HCT116 (cell line): ENCODE results near the gene ALDH3B1. TPM values are rescaled to one million over a fixed set of nuclear protein-coding genes. Genes with fewer than 3 reads are reported as not detected.
A peak's percentile ranks its signal among the peaks of the same experiment; 100 is the strongest.

Source experiments
- ATAC-seq: fragments of 200-7000 bp; cut with Tn5 transposase; 2 replicates; pipeline ENCODE4 v1.9.1; 2020; ENCODE audit warnings: mild to moderate bottlenecking, moderate library complexity
- BruUV-seq: library from RNA; stranded (reverse); fragments of 400-500 nt; replicated peaks from 2 replicates; lab custom pipeline; 2021; lab: Mats Ljungman, UMichigan
- CTCF ChIA-PET: fragments of 300-600 bp; sonication (Branson Sonifier 250); formaldehyde crosslinking; loops from one replicate; lab custom pipeline; 2021; ENCODE audit warnings: antibody characterized with exemption; lab: Charles Lee
- POLR2A ChIA-PET: fragments of 300-600, 350-600 bp; sonication (Branson Sonifier 250); formaldehyde crosslinking; loops from one replicate; lab custom pipeline; 2021; ENCODE audit warnings: antibody characterized with exemption; lab: Charles Lee
- RAD21 ChIA-PET, 2 experiments: fragments of 300-600 bp; sonication (Branson Sonifier 250); formaldehyde crosslinking; loops; one replicate each; lab custom pipeline; 2023; ENCODE audit warnings: low total read pairs in 2 of 2; ENCODE audit not compliant: uncharacterized antibody in 2 of 2, unreplicated experiment in 2 of 2, low non-redundant PET in 1 of 2; lab: Charles Lee
- DNase-seq: peaks from one replicate; pipeline ENCODE4 v3.0.0-alpha.2; 2010; ENCODE audit warnings: low read depth, low spot score
- H2AFZ ChIP-seq: fragments of 200-600 bp; shearing (Covaris generic), sonication (generic); 2 replicates; pipeline ENCODE4 v1.6.1; 2017; ENCODE audit warnings: low read depth, mixed run types, mixed read lengths, antibody characterized with exemption, low read length; ENCODE audit not compliant: poor library complexity, severe bottlenecking
- H3K27ac ChIP-seq: 2 replicates; pipeline ENCODE4 v1.5.1; 2012; ENCODE audit warnings: low read depth, low read length
- H3K27me3 ChIP-seq: fragments of 200-600 bp; sonication (generic); 2 replicates; pipeline ENCODE4 v1.6.1; 2016; ENCODE audit warnings: mixed run types, low read length, mixed read lengths; ENCODE audit not compliant: insufficient read depth
- H3K36me3 ChIP-seq, 2 experiments: fragments of 200-500 bp in 1 of 2; fragments of 200-600 bp in 1 of 2; sonication (Bioruptor generic) in 1 of 2; sonication (generic) in 1 of 2; 2 replicates each; pipeline versions ENCODE4 v1.5.1 to v1.6.1; 2014 to 2016; ENCODE audit warnings: low read length in 2 of 2, inconsistent platforms in 1 of 2, mixed read lengths in 1 of 2, mixed run types in 1 of 2; ENCODE audit not compliant: insufficient read depth in 2 of 2, control insufficient read depth in 1 of 2
- H3K4me1 ChIP-seq, 2 experiments: fragments of 200-600 bp in 1 of 2; sonication (generic) in 1 of 2; 2 replicates each; pipeline versions ENCODE4 v1.5.1 to v1.6.1; 2012 to 2017; ENCODE audit warnings: low read length in 2 of 2, inconsistent platforms in 1 of 2, mild to moderate bottlenecking in 1 of 2, mixed read lengths in 1 of 2, mixed run types in 1 of 2, moderate library complexity in 1 of 2; ENCODE audit not compliant: insufficient read depth in 2 of 2, control insufficient read depth in 1 of 2
- H3K4me2 ChIP-seq: fragments of 200-600 bp; sonication (generic); 2 replicates; pipeline ENCODE4 v1.6.1; 2017; ENCODE audit warnings: mixed run types, low read length, mixed read lengths
- H3K4me3 ChIP-seq, 2 experiments: fragments of 200-600 bp in 1 of 2; sonication (generic) in 1 of 2; replicated peaks in 1 of 2; 2 replicates each; pipeline ENCODE4 v1.5.1; 2011 to 2016; ENCODE audit warnings: low read length in 2 of 2, control low read depth in 1 of 2, low read depth in 1 of 2, mild to moderate bottlenecking in 1 of 2, mixed read lengths in 1 of 2, mixed run types in 1 of 2
- H3K79me2 ChIP-seq: fragments of 200-600 bp; sonication (generic); 2 replicates; pipeline ENCODE4 v1.6.1; 2017; ENCODE audit warnings: mild to moderate bottlenecking, mixed run types, low read length, moderate library complexity, mixed read lengths; ENCODE audit not compliant: insufficient read depth
- H3K9ac ChIP-seq: fragments of 200-600 bp; sonication (generic); 2 replicates; pipeline ENCODE4 v1.6.1; 2016; ENCODE audit warnings: low read length, mixed read lengths
- H3K9me2 ChIP-seq: fragments of 200-600 bp; sonication (generic), shearing (Covaris generic); 2 replicates; pipeline ENCODE4 v1.6.1; 2017; ENCODE audit warnings: mixed run types, mild to moderate bottlenecking, moderate library complexity; ENCODE audit not compliant: insufficient read depth
- H3K9me3 ChIP-seq, 2 experiments: fragments of 200-500 bp in 1 of 2; fragments of 200-600 bp in 1 of 2; sonication (Bioruptor generic) in 1 of 2; sonication (generic) in 1 of 2; 2 replicates each; pipeline ENCODE4 v1.6.1; 2014 to 2017; ENCODE audit warnings: low read length in 2 of 2, mixed read lengths in 2 of 2, inconsistent platforms in 1 of 2, low read depth in 1 of 2, mild to moderate bottlenecking in 1 of 2, mixed run types in 1 of 2, moderate library complexity in 1 of 2; ENCODE audit not compliant: control insufficient read depth in 1 of 2, insufficient read depth in 1 of 2
- H4K20me1 ChIP-seq: fragments of 200-600 bp; sonication (generic), shearing (Covaris generic); 2 replicates; pipeline ENCODE4 v1.6.1; 2017; ENCODE audit warnings: mixed run types, mild to moderate bottlenecking, moderate library complexity; ENCODE audit not compliant: insufficient read depth
- CBX3 ChIP-seq: IDR thresholded peaks from 2 replicates; pipeline ENCODE4 v1.6.1; 2012; ENCODE audit warnings: low read depth
- CEBPB ChIP-seq: IDR thresholded peaks from 2 replicates; pipeline ENCODE4 v1.6.1; 2012; ENCODE audit warnings: low read depth
- POLR2A ChIP-seq: IDR thresholded peaks from 2 replicates; pipeline ENCODE4 v1.7.0; 2011; ENCODE audit warnings: borderline replicate concordance; ENCODE audit not compliant: insufficient read depth, insufficient read length; ENCODE audit errors: extremely low read depth
- POLR2AphosphoS5 ChIP-seq: IDR thresholded peaks from 2 replicates; pipeline ENCODE4 v1.6.1; 2011; ENCODE audit warnings: mild to moderate bottlenecking, low read depth, low read length, moderate library complexity
- RAD21 ChIP-seq: IDR thresholded peaks from 2 replicates; pipeline ENCODE4 v1.6.1; 2012; ENCODE audit warnings: low read depth, mild to moderate bottlenecking
- SRF ChIP-seq: IDR thresholded peaks from 2 replicates; pipeline ENCODE4 v1.6.1; 2012; ENCODE audit warnings: low read depth
- ZBTB33 ChIP-seq: IDR thresholded peaks from 2 replicates; pipeline ENCODE4 v1.6.1; 2011; ENCODE audit warnings: mild to moderate bottlenecking, low read length, moderate library complexity; ENCODE audit not compliant: insufficient replicate concordance; ENCODE audit errors: extremely low read depth
- ZFX ChIP-seq: fragments of 450-650 bp; IDR thresholded peaks from 2 replicates; pipeline ENCODE4 v1.6.1; 2017
- intact Hi-C: fragments of 100-400 bp; cut with micrococcal nuclease; formaldehyde crosslinking; loops from 2 replicates; pipeline ENCODE4 v1.10.0; 2022
- total RNA-seq: library from RNA; stranded (reverse); gene quantifications from one replicate; pipeline ENCODE4 v1.2.1, GENCODE V29; 2021; ENCODE audit not compliant: unreplicated experiment
- TF ChIP-seq, protein P1 (sequence below): IDR thresholded peaks from 2 replicates; pipeline ENCODE4 v1.6.1; 2012
- TF ChIP-seq, protein P2 (sequence below), 3 experiments: fragments of 200-600 bp in 1 of 3; sonication (generic) in 1 of 3; IDR thresholded peaks in 2 of 3; conservative IDR thresholded peaks in 1 of 3; 2 replicates each; pipeline ENCODE4 v1.5.1; 2012 to 2017; ENCODE audit warnings: low read depth in 2 of 3, low read length in 2 of 3, antibody characterized with exemption in 1 of 3, borderline replicate concordance in 1 of 3, control low read depth in 1 of 3, mild to moderate bottlenecking in 1 of 3, mixed read lengths in 1 of 3, mixed run types in 1 of 3, moderate library complexity in 1 of 3; ENCODE audit not compliant: insufficient read depth in 1 of 3
- TF ChIP-seq, protein P3 (sequence below): IDR thresholded peaks from 2 replicates; pipeline ENCODE4 v1.6.1; 2012; ENCODE audit warnings: low read depth

The ALDH3B1 gene
- total RNA-seq, 1 experiment from 2014 or later = 25.5 TPM

GRCh38 chr11:68074584-68075352 is 64.6 kb downstream of the ALDH3B1 start (continued):
- TF ChIP-seq ZBTB33 = no peak
- TF ChIP-seq CBX3 = no peak
- TF ChIP-seq CEBPB = no peak
- TF ChIP-seq, protein P1, sequence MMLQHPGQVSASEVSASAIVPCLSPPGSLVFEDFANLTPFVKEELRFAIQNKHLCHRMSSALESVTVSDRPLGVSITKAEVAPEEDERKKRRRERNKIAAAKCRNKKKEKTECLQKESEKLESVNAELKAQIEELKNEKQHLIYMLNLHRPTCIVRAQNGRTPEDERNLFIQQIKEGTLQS = no peak
- TF ChIP-seq, protein P2, sequence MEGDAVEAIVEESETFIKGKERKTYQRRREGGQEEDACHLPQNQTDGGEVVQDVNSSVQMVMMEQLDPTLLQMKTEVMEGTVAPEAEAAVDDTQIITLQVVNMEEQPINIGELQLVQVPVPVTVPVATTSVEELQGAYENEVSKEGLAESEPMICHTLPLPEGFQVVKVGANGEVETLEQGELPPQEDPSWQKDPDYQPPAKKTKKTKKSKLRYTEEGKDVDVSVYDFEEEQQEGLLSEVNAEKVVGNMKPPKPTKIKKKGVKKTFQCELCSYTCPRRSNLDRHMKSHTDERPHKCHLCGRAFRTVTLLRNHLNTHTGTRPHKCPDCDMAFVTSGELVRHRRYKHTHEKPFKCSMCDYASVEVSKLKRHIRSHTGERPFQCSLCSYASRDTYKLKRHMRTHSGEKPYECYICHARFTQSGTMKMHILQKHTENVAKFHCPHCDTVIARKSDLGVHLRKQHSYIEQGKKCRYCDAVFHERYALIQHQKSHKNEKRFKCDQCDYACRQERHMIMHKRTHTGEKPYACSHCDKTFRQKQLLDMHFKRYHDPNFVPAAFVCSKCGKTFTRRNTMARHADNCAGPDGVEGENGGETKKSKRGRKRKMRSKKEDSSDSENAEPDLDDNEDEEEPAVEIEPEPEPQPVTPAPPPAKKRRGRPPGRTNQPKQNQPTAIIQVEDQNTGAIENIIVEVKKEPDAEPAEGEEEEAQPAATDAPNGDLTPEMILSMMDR (IDR thresholded peaks at IDR 0.05 in 2 of 3, conservative IDR thresholded peaks at IDR 0.05 in 1 of 3; ENCODE audit: borderline replicate concordance in 1 of 3, insufficient read depth in 1 of 3, low read depth in 2 of 3, low read length in 2 of 3) = no peak
- TF ChIP-seq SRF = no peak
- TF ChIP-seq POLR2A = no peak

- no peak for ATAC-seq
- intact Hi-C loops = no loop called here
- POLR2A ChIA-PET = no interaction called here
These were observed 66.4 kb downstream of the ALDH3B1 start for GRCh38 chr11:68076371-68077042.

More at GRCh38 chr11:68076371-68077042, 66.4 kb downstream of the ALDH3B1 start:
- ChIA-PET CTCF (no interaction called here), RAD21 (no interaction called here)
- TF ChIP-seq, protein P2 (IDR thresholded peaks at IDR 0.05 in 2 of 3, conservative IDR thresholded peaks at IDR 0.05 in 1 of 3; ENCODE audit: borderline replicate concordance in 1 of 3, insufficient read depth in 1 of 3, low read depth in 2 of 3, low read length in 2 of 3) = peak in 1 of 3 experiments; percentile 3; a peak in 1 of 6 replicates
- TF ChIP-seq ZFX (no peak), POLR2AphosphoS5 (no peak), RAD21 (peak; percentile 39; the same call in 1 of the 2 replicates)
- TF ChIP-seq, protein P3, sequence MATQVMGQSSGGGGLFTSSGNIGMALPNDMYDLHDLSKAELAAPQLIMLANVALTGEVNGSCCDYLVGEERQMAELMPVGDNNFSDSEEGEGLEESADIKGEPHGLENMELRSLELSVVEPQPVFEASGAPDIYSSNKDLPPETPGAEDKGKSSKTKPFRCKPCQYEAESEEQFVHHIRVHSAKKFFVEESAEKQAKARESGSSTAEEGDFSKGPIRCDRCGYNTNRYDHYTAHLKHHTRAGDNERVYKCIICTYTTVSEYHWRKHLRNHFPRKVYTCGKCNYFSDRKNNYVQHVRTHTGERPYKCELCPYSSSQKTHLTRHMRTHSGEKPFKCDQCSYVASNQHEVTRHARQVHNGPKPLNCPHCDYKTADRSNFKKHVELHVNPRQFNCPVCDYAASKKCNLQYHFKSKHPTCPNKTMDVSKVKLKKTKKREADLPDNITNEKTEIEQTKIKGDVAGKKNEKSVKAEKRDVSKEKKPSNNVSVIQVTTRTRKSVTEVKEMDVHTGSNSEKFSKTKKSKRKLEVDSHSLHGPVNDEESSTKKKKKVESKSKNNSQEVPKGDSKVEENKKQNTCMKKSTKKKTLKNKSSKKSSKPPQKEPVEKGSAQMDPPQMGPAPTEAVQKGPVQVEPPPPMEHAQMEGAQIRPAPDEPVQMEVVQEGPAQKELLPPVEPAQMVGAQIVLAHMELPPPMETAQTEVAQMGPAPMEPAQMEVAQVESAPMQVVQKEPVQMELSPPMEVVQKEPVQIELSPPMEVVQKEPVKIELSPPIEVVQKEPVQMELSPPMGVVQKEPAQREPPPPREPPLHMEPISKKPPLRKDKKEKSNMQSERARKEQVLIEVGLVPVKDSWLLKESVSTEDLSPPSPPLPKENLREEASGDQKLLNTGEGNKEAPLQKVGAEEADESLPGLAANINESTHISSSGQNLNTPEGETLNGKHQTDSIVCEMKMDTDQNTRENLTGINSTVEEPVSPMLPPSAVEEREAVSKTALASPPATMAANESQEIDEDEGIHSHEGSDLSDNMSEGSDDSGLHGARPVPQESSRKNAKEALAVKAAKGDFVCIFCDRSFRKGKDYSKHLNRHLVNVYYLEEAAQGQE = no peak
- Histone ChIP-seq H2AFZ (no peak overlapping the region), H3K9me2 (no peaks in the 10 kb centered on the region), H3K79me2 (peaks cover 8% of the 10 kb centered on the region; the same call in 1 of the 2 replicates), H3K9me3 (no peaks in the 10 kb centered on the region), H3K4me3 (no peak overlapping the region), H3K27me3 (no peaks in the 10 kb centered on the region), H4K20me1 (no peaks in the 10 kb centered on the region; the same call in 1 of the 2 replicates), H3K9ac (no peak overlapping the region), H3K4me2 (no peak overlapping the region), H3K27ac (no peak overlapping the region), H3K4me1 (no peaks in the 10 kb centered on the region; a peak in 1 of 4 replicates), H3K36me3 (peaks cover 3 to 16% of the 10 kb centered on the region in 2 experiments; a peak in 2 of 4 replicates)
- BruUV-seq = no TSS peak
- DNase-seq = no peak
